ENCODE data around the gene MOB1A.

DNA sequence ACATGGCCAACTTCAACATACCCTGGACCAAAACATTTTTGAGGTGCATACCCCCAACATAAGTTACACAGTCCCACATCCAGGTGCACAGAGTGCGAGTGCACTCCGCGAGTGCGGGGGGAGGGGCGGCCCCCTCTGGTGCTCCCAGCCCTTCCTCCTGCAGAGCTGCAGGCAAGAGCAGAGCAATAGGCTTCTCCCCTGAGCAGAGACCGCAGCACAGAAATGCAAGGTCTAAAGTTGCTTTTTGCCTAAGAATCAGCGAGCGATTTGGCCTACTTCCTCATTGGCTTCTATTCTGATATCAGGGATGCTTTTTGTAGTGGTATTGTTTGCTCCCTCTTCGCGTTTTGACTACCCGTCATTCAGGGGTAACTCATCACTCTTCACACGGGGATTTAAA is 71.6 kb downstream of the MOB1A start:
- TF ChIP-seq, protein P1, sequence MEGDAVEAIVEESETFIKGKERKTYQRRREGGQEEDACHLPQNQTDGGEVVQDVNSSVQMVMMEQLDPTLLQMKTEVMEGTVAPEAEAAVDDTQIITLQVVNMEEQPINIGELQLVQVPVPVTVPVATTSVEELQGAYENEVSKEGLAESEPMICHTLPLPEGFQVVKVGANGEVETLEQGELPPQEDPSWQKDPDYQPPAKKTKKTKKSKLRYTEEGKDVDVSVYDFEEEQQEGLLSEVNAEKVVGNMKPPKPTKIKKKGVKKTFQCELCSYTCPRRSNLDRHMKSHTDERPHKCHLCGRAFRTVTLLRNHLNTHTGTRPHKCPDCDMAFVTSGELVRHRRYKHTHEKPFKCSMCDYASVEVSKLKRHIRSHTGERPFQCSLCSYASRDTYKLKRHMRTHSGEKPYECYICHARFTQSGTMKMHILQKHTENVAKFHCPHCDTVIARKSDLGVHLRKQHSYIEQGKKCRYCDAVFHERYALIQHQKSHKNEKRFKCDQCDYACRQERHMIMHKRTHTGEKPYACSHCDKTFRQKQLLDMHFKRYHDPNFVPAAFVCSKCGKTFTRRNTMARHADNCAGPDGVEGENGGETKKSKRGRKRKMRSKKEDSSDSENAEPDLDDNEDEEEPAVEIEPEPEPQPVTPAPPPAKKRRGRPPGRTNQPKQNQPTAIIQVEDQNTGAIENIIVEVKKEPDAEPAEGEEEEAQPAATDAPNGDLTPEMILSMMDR (IDR thresholded peaks at IDR 0.05): no peak
- TF ChIP-seq POLR2A (IDR thresholded peaks at IDR 0.05): no peak

All from Peyer's patch (tissue), 4 donors.